Stimulated activated CD4-positive, alpha-beta T cell treated with anti-CD3 and anti-CD28 coated beads, Interleukin-2, amount 100 ng/mL, for 48 hours (primary cell): ENCODE data around the gene GTF2F1.
"Not testable (repeated sequence)": the region's sequence is repeated elsewhere in the genome, so short reads cannot be mapped to it uniquely, and the experiment has no call there.

Experiments
- DNase-seq, 2 donors: peaks; one replicate each; pipeline ENCODE4 v3.0.0-alpha.2; 2020

The GTF2F1 gene, protein sequence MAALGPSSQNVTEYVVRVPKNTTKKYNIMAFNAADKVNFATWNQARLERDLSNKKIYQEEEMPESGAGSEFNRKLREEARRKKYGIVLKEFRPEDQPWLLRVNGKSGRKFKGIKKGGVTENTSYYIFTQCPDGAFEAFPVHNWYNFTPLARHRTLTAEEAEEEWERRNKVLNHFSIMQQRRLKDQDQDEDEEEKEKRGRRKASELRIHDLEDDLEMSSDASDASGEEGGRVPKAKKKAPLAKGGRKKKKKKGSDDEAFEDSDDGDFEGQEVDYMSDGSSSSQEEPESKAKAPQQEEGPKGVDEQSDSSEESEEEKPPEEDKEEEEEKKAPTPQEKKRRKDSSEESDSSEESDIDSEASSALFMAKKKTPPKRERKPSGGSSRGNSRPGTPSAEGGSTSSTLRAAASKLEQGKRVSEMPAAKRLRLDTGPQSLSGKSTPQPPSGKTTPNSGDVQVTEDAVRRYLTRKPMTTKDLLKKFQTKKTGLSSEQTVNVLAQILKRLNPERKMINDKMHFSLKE

GRCh38 chr19:6393074-6393982 is at the start of gene GTF2F1:
GTF2F1 (minus strand) TSS chr19:6393164; CDS start chr19:6392995, 169 bp downstream.
- peak; percentile 86 to 89 for DNase-seq

DNA sequence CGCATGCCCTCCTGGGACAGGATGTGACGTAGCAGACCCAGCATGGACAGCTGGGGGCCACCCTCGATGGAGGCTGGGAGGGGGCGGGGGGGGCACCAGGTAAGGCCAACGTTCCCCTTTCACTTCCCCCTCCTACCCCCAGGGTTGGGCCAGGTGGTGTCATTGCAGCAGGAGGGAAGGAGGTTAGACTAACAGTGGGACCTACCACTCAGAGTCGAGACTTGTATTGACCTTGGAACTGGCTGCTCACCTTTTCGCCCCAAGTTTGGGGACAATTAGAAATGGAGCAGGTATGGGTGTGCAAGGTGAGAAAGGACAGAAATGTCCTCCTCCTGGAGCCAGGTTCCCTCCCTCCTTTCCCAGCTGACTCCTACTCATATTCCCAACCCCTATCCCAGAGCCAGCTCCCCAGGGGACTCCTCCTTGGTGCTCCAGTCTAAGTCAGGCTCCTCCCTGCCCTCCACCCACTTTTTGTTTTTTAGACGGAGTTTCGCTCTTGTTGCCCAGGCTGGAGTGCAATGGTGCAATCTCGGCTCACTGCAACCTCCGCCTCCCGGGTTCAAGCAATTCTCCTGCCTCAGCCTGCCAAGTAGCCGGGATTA is 49.2 kb upstream of the GTF2F1 start:
- DNase-seq, result no peak

DNA sequence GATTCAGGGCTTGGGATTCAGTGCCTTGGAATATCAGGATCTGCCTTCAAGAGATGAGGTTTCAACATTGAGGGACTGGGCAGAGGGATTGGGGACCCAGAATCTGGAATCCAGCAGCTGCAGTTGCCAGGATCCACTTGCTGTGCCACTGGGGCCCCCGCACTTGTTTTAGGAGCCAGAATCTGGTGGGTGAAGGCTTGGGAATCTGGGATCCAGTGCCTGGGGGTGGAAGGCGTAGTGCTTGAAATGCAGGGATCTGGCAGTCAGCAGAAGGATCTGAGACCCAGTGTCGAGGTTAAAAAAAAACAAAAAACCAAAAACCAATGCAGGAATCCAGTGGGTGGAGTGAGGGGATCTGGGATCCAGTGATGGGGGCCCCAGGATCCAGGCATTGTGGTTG is 47.9 kb upstream of the GTF2F1 start:
- no peak for DNase-seq

DNA sequence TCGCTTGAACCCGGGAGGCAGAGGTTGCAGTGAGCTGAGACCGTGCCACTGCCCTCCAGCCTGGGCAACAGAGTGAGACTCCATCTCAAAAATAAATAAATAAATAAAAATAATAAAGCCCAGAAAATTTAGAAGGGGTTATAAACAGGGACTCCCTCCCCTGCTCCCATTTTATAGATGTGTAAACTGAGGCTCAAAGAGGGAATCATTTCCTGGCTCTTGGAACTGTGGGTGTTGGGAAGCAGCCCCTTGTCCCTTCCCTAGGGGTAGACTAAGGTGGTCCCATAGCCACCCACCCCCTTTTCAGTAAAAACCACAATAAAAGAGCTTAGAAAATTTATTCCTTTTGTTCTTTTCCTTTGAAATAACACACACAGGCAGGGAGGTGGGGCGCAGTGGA is 46.8 kb upstream of the GTF2F1 start:
- DNase-seq, result no peak

DNA sequence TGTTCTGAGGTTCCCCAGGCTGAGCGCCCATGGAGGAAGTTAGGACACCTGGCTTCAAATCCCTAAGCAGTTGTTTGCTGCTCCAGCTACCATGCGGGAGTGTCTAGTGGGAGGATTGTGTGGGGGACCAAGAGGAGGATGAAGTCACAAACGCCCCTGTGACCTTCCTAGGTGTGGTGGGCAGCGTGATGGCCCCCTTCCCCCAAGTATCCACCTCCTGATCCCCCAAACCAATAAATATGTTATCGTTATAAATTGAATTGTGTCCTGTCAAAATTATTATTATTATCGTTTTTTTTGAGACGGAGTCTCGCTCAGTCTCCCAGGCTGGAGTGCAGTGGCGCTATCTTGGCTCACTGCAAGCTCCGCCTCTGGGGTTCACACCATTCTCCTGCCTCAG is 40.7 kb upstream of the GTF2F1 start, which contains the start of gene SLC25A41:
Gene SLC25A41, minus strand, starts transcription at position 101 of the 400 bp plus-strand sequence. Its CDS starts 70 bp downstream, at position 31.
- DNase-seq, result no peak

GRCh38 chr19:6433165-6433564 is 40.2 kb upstream of the GTF2F1 start:
- DNase-seq, result no peak

GRCh38 chr19:6431891-6432290 is 38.9 kb upstream of the GTF2F1 start:
- no peak for DNase-seq

DNA sequence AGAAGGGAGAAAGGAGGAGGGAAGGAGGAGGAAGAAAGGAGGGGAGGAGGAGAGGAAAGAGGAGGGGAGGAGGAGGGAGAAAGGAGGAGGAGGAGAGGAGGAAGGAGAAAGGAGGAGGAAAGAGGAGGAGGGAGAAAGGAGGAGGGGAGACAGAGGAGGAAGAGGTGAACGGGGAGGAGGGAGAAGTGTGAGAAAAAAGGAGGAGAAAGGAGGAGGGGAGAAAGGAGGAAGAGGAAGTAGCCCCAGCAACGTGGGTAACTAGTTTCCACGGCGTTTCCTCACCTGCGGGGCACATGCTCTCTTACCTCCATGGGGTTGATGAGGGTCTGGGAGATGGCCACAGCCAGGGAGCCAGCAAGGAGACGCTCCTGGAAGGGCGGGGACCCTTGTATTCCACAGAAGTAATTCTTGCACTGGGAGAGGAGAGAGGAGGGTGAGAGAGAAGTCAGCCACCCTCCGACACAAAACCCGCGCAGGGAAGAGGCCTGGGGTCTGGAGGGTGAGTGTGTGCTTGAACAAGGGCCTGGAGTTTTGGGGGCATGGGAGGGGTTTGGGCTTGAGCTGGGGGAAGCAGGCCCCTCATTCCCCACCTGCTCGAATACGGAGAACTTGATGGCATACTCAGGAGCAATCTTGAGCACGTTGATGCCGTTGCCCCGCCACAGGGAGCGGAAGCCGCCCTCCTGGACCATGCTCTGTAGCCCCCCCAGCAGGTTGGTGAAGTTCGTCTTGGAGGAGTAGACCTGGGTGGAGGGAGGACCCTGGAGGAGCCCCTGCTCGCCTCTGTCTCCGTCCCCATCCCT is 36.7 kb upstream of the GTF2F1 start:
- no peak for DNase-seq

DNA sequence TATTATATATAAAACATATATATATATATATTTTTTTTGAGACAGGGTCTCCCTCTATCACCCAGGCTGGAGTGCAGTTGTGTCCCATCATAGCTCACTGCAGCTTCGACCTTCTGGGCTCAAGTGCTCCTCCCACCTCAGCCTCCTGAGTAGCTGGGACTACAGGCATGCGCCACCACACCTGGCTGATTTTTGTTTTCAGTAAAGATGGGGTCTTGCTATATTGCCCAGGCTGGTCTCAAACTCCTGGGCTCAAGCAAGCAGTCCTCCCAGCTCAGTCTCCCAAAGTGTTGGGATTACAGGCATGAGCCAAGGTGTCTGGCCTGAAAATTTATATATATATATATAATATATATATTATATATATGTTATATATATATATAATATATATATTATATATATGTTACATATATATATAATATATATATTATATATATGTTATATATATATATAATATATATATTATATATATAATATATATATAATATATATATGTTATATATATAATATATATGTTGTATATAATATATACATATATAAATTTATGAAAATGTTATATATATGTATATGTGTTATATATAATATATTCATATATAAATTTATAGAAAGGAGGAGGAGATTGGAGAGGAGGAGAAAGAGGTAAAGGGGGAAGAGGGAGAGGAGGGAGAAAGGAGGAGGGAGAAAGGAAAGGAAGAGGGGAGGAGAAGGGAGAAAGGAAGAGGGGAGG is 35.9 kb upstream of the GTF2F1 start:
- DNase-seq, result not testable (repeated sequence)

DNA sequence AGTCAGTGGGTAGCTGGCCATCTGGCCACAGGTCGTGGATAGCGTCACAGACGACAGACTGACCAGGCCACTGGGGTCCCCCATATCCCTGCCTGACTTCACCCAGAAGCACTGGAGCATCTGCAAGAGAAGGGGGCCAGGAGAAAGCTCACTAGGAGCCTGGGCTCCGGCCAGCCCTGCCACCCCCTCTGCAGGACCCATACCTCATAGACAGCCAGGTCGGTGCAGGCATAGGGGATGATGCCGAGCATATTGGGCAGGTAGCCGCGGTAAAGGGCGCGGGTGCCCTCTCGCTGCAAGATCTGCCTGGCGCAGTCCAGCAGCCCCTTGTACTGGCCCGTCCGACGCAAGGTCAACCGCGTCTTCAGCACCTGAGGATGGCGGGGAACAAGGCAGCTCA is 34.2 kb upstream of the GTF2F1 start:
- no peak for DNase-seq

GRCh38 chr19:6425732-6426620 is 33.0 kb upstream of the GTF2F1 start:
- DNase-seq, result no peak

GRCh38 chr19:6424939-6425731 is 32.2 kb upstream of the GTF2F1 start:
- DNase-seq, result peak; percentile 97

GRCh38 chr19:6424195-6424938 is 31.4 kb upstream of the GTF2F1 start, which contains the start of gene KHSRP:
KHSRP (minus strand) TSS chr19:6424811; CDS start chr19:6424701, 110 bp downstream.
- peak in 1 of 2 donors; percentile 32 for DNase-seq

DNA sequence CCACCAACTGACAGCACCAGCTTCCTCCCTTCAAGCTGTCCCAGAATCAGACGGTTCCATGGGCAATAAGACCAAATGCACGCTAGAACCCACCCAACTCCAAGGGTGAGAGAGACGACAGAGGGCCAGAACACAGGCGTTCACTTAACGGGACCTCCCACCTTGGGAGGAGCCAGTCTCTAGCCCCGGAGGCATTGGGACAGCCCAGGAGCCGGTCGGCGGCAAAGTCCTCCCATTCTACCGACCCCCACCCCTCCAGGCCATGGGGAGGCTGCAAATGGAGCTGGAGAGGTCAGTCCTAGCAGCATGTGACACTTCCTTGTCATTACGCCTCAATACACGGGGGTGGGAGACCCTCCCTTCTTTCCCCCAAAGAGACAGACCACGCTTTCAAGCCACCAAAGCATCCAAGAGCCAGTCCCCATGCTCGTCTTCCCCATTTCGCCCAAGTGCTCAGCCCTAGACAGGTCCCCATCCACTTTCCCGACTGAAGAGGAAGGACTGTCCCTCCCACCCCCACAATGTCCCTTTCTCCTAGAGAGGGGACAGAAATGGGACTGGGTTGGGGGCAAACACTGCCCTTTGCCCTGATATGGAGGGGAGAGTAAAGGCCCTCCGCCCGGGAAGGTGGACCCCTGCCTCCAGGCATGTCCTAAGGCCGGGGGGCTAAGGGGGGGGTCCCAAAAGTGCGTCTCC is 30.7 kb upstream of the GTF2F1 start:
- peak; percentile 28 to 39 for DNase-seq

GRCh38 chr19:6421075-6422014 is 28.4 kb upstream of the GTF2F1 start:
- DNase-seq, result no peak

GRCh38 chr19:6418562-6418932 is 25.6 kb upstream of the GTF2F1 start:
- DNase-seq, result no peak
